SK-N-MC (cell line): Measurements from ENCODE around the gene GPR176.

ENCODE experiments used
- EZH2 ChIP-seq: fragments of 200-600 bp; sonication (generic); IDR thresholded peaks from one replicate; pipeline ENCODE4 v1.6.1; 2017; ENCODE audit warnings: antibody characterized with exemption
- FOXP2 ChIP-seq: optimal IDR thresholded peaks from 2 replicates; pipeline ENCODE3; 2011; ENCODE audit warnings: mild to moderate bottlenecking, moderate library complexity; ENCODE audit not compliant: insufficient read depth; ENCODE audit errors: extremely low read length, control extremely low read depth
- POLR2AphosphoS5 ChIP-seq: IDR thresholded peaks from 2 replicates; pipeline ENCODE4 v1.6.1; 2012; ENCODE audit warnings: mild to moderate bottlenecking, low read depth, low read length, borderline replicate concordance

- TF ChIP-seq EZH2: no peak
- no peak for TF ChIP-seq POLR2AphosphoS5
- TF ChIP-seq FOXP2: no peak
These were observed 123.5 kb downstream of the GPR176 start for GRCh38 chr15:39796601-39797000.
